IMR-90 (cell line): Measurements from ENCODE around the gene VAT1L. TPM values are rescaled to one million over a fixed set of nuclear protein-coding genes. Genes with fewer than 3 reads are reported as not detected.
A peak's percentile ranks its signal among the peaks of the same experiment; 100 is the strongest.

Experiments
- ATAC-seq: fragments of 200-7000 bp; cut with Tn5 transposase; 2 replicates; pipeline ENCODE4 v1.9.1; 2020; ENCODE audit warnings: low read depth, mild to moderate bottlenecking, moderate library complexity
- BruUV-seq: library from RNA; stranded (reverse); fragments of 400-500 nt; replicated peaks from 2 replicates; lab custom pipeline; 2021; lab: Mats Ljungman, UMichigan
- CTCF ChIA-PET: fragments of 300-600 bp; formaldehyde crosslinking; extraction: SDS; loops from one replicate; lab custom pipeline; 2021; ENCODE audit warnings: antibody characterized with exemption; lab: Yijun Ruan, JAX
- POLR2A ChIA-PET: fragments of 300-600 bp; sonication (Branson Sonifier 250); formaldehyde crosslinking; loops from one replicate; lab custom pipeline; 2022; ENCODE audit warnings: antibody characterized with exemption; ENCODE audit not compliant: unreplicated experiment; lab: Charles Lee
- DNase-seq: peaks from one replicate; pipeline ENCODE4 v3.0.0; 2013
- H2AFZ ChIP-seq: replicated peaks from 2 replicates; pipeline ENCODE3; 2013; ENCODE audit warnings: low read length, mild to moderate bottlenecking; ENCODE audit not compliant: poor library complexity
- H2AK5ac ChIP-seq: 2 replicates; pipeline ENCODE4 v1.6.1; 2013; ENCODE audit warnings: low read depth, low read length, inconsistent platforms
- H2AK9ac ChIP-seq: replicated peaks from 2 replicates; pipeline ENCODE3; 2013; ENCODE audit warnings: mild to moderate bottlenecking, low read depth, low read length, moderate library complexity; ENCODE audit not compliant: poor library complexity
- H2BK120ac ChIP-seq: 2 replicates; pipeline ENCODE4 v1.6.1; 2013; ENCODE audit warnings: low read depth, low read length, inconsistent platforms
- H2BK15ac ChIP-seq: 3 replicates; pipeline ENCODE4 v1.6.1; 2013; ENCODE audit warnings: low read depth, low read length, inconsistent platforms
- H2BK20ac ChIP-seq: 2 replicates; pipeline ENCODE4 v1.6.1; 2013; ENCODE audit warnings: low read depth, mild to moderate bottlenecking, inconsistent platforms, low read length, moderate library complexity
- H2BK5ac ChIP-seq: 2 replicates; pipeline ENCODE4 v1.6.1; 2013; ENCODE audit warnings: mild to moderate bottlenecking, low read depth, low read length, inconsistent platforms; ENCODE audit not compliant: poor library complexity, severe bottlenecking
- H3K14ac ChIP-seq: replicated peaks from 2 replicates; pipeline ENCODE4 v1.6.1; 2013; ENCODE audit warnings: low read depth, low read length, inconsistent platforms
- H3K18ac ChIP-seq: 2 replicates; pipeline ENCODE4 v1.6.1; 2013; ENCODE audit warnings: low read depth, low read length, control low read depth
- H3K23ac ChIP-seq: 2 replicates; pipeline ENCODE4 v1.6.1; 2013; ENCODE audit warnings: low read depth, low read length, inconsistent platforms
- H3K27ac ChIP-seq: 2 replicates; pipeline ENCODE4 v1.5.1; 2013; ENCODE audit warnings: mild to moderate bottlenecking, control low read depth, low read length; ENCODE audit not compliant: insufficient read depth
- H3K27me3 ChIP-seq: 2 replicates; pipeline ENCODE4 v1.6.1; 2013; ENCODE audit warnings: low read length; ENCODE audit not compliant: control insufficient read depth, insufficient read depth
- H3K36me3 ChIP-seq: 2 replicates; pipeline ENCODE4 v1.6.1; 2013; ENCODE audit warnings: low read length, mixed read lengths; ENCODE audit not compliant: control insufficient read depth, insufficient read depth
- H3K4ac ChIP-seq: 2 replicates; pipeline ENCODE4 v1.6.1; 2013; ENCODE audit warnings: low read depth, low read length, inconsistent platforms
- H3K4me1 ChIP-seq: 2 replicates; pipeline ENCODE4 v1.6.1; 2013; ENCODE audit warnings: low read length, mixed read lengths; ENCODE audit not compliant: control insufficient read depth, insufficient read depth
- H3K4me2 ChIP-seq: 2 replicates; pipeline ENCODE4 v1.6.1; 2013; ENCODE audit warnings: low read depth, mild to moderate bottlenecking, control low read depth, low read length, moderate library complexity
- H3K4me3 ChIP-seq: 2 replicates; pipeline ENCODE4 v1.5.1; 2013; ENCODE audit warnings: low read depth, mild to moderate bottlenecking, control low read depth, low read length, moderate library complexity; ENCODE audit not compliant: insufficient read depth
- H3K56ac ChIP-seq: 2 replicates; pipeline ENCODE4 v1.6.1; 2013; ENCODE audit warnings: low read length, inconsistent platforms; ENCODE audit not compliant: insufficient read depth; ENCODE audit errors: extremely low read depth
- H3K79me1 ChIP-seq, 2 experiments: 2 replicates each; pipeline ENCODE4 v1.6.1; 2013; ENCODE audit warnings: low read length in 2 of 2, inconsistent platforms in 1 of 2, low read depth in 1 of 2
- H3K9ac ChIP-seq: 2 replicates; pipeline ENCODE4 v1.6.1; 2013; ENCODE audit warnings: low read depth, low read length, control low read depth
- H3K9me1 ChIP-seq: 2 replicates; pipeline ENCODE4 v1.6.1; 2013; ENCODE audit warnings: low read length, inconsistent platforms; ENCODE audit not compliant: insufficient read depth
- H3K9me3 ChIP-seq: 2 replicates; pipeline ENCODE4 v1.6.1; 2013; ENCODE audit warnings: low read length; ENCODE audit not compliant: control insufficient read depth, insufficient read depth
- H4K20me1 ChIP-seq: 2 replicates; pipeline ENCODE4 v1.6.1; 2013; ENCODE audit warnings: low read length, inconsistent platforms; ENCODE audit not compliant: insufficient read depth
- H4K5ac ChIP-seq: 2 replicates; pipeline ENCODE4 v1.6.1; 2013; ENCODE audit warnings: mild to moderate bottlenecking, low read depth, low read length, control low read depth
- H4K8ac ChIP-seq, 2 experiments: 2 replicates each; pipeline ENCODE4 v1.6.1; 2013; ENCODE audit warnings: low read depth in 2 of 2, low read length in 2 of 2, control low read depth in 1 of 2, inconsistent platforms in 1 of 2
- H4K91ac ChIP-seq: 2 replicates; pipeline ENCODE4 v1.6.1; 2013; ENCODE audit warnings: low read depth, low read length, inconsistent platforms; ENCODE audit not compliant: insufficient read depth
- BHLHE40 ChIP-seq: fragments of 150-350 bp; IDR thresholded peaks from 2 replicates; pipeline ENCODE4 v1.6.1; 2016; ENCODE audit warnings: mild to moderate bottlenecking, low read depth, low read length
- FOS ChIP-seq: fragments of 150-350 bp; IDR thresholded peaks from 2 replicates; pipeline ENCODE4 v1.6.1; 2016; ENCODE audit warnings: low read depth, low read length
- MXI1 ChIP-seq: IDR thresholded peaks from 2 replicates; pipeline ENCODE4 v1.6.1; 2012; ENCODE audit warnings: low read depth, mild to moderate bottlenecking, low read length, moderate library complexity, borderline replicate concordance
- RFX5 ChIP-seq: IDR thresholded peaks from 2 replicates; pipeline ENCODE4 v1.8.0; 2012; ENCODE audit warnings: low read depth, mild to moderate bottlenecking, low read length, moderate library complexity
- WGBS, 2 experiments: methylation state at CpG; one replicate each; pipeline versions ENCODE4 v1.1.5 to v1.1.7; 2013; ENCODE audit warnings: missing lambda C conversion rate in 2 of 2; ENCODE audit not compliant: insufficient read length in 1 of 2; ENCODE audit errors: extremely low coverage in 2 of 2; 5-methylcytosine and 5-hydroxymethylcytosine counted together
- dilution Hi-C: fragments of 300-500 bp; cut with HindIII; formaldehyde crosslinking; loops from one replicate; pipeline ENCODE4 v1.14.3; 2018; ENCODE audit warnings: low sequenced_read_pairs; ENCODE audit not compliant: unreplicated experiment
- in situ Hi-C: fragments of 300-500 bp; cut with MboI; formaldehyde crosslinking; loops from 3 replicates; pipeline ENCODE4 v1.14.3; 2019; ENCODE audit warnings: low sequenced_read_pairs, inconsistent platforms, mixed read lengths
- intact Hi-C: fragments of 100-400 bp; cut with micrococcal nuclease; formaldehyde crosslinking; loops from 2 replicates; pipeline ENCODE4 v1.10.0; 2022
- polyA plus RNA-seq, 3 experiments: library from polyadenylated mRNA; depleted of rRNA; stranded (reverse); fragments of >200 nt; gene quantifications; 2 replicates each; pipeline ENCODE4 v1.2.3, GENCODE V29; 2012; ENCODE audit warnings: low replicate concordance in 1 of 3
- total RNA-seq: library from RNA; depleted of rRNA; stranded (reverse); fragments of >200 nt; gene quantifications from 2 replicates; pipeline ENCODE4 v1.2.3, GENCODE V29; 2012
- TF ChIP-seq, protein P1 (sequence below): fragments of 150-350 bp; IDR thresholded peaks from 2 replicates; pipeline ENCODE4 v1.6.1; 2016; ENCODE audit warnings: low read depth, mild to moderate bottlenecking, low read length, moderate library complexity, borderline replicate concordance
- TF ChIP-seq, protein P2 (sequence below): fragments of 150-350 bp; IDR thresholded peaks from 2 replicates; pipeline ENCODE4 v1.6.1; 2017; ENCODE audit warnings: mild to moderate bottlenecking, antibody characterized with exemption, low read length, low read depth

VAT1L gene
- total and polyA plus RNA-seq, 2 of the 4 experiments (the other 2 are of a cell fraction) = 15.4 to 18.5 TPM

- Histone ChIP-seq H3K4ac (no peak overlapping the region), H3K36me3 (no peaks in the 10 kb centered on the region), H4K8ac (no peak overlapping the region), H2AK5ac (no peak overlapping the region), H2AFZ (no peak overlapping the region), H2AK9ac (no peak overlapping the region), H3K4me1 (no peaks in the 10 kb centered on the region), H2BK15ac (no peak overlapping the region), H2BK20ac (no peak overlapping the region), H4K5ac (no peak overlapping the region), H3K9me1 (no peaks in the 10 kb centered on the region), H3K14ac (no peak overlapping the region), H3K79me1 (no peaks in the 10 kb centered on the region), H3K27me3 (no peaks in the 10 kb centered on the region), H3K27ac (no peak overlapping the region), H3K4me2 (no peak overlapping the region), H3K9me3 (no peaks in the 10 kb centered on the region), H3K23ac (no peak overlapping the region), H3K56ac (no peak overlapping the region), H2BK5ac (no peak overlapping the region), H3K4me3 (no peak overlapping the region), H2BK120ac (no peak overlapping the region), H3K9ac (no peak overlapping the region), H4K20me1 (no peaks in the 10 kb centered on the region), H3K18ac (no peak overlapping the region), H4K91ac (no peak overlapping the region)
- DNase-seq (peak; percentile 14), ATAC-seq (no peak)
- BruUV-seq = no TSS peak
- dilution Hi-C loops = no loop called here
- in situ Hi-C loops = no loop called here
- WGBS, 2 experiments = no CpG with 5 or more reads among the region's 4 CpGs
- intact Hi-C loops = no loop called here
- ChIA-PET CTCF (no interaction called here), POLR2A (no interaction called here)
- TF ChIP-seq, protein P1, sequence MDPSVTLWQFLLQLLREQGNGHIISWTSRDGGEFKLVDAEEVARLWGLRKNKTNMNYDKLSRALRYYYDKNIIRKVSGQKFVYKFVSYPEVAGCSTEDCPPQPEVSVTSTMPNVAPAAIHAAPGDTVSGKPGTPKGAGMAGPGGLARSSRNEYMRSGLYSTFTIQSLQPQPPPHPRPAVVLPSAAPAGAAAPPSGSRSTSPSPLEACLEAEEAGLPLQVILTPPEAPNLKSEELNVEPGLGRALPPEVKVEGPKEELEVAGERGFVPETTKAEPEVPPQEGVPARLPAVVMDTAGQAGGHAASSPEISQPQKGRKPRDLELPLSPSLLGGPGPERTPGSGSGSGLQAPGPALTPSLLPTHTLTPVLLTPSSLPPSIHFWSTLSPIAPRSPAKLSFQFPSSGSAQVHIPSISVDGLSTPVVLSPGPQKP = no peak
- TF ChIP-seq RFX5 (no peak), FOS (no peak), BHLHE40 (no peak), MXI1 (no peak)
- TF ChIP-seq, protein P2, sequence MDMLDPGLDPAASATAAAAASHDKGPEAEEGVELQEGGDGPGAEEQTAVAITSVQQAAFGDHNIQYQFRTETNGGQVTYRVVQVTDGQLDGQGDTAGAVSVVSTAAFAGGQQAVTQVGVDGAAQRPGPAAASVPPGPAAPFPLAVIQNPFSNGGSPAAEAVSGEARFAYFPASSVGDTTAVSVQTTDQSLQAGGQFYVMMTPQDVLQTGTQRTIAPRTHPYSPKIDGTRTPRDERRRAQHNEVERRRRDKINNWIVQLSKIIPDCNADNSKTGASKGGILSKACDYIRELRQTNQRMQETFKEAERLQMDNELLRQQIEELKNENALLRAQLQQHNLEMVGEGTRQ = no peak
These were observed 158.5 kb downstream of the VAT1L start for GRCh38 chr16:77946823-77947222.
